WTC11 (cell line): Measurements from ENCODE around the gene AGAP1.

ENCODE experiments used
- ATF1 ChIP-seq: sonication (generic); formaldehyde crosslinking; IDR thresholded peaks from 2 replicates; pipeline ENCODE4 v1.8.1; 2023; ENCODE audit warnings: mild to moderate bottlenecking, moderate library complexity, missing genetic modification reagents
- ESRRA ChIP-seq: sonication (generic); formaldehyde crosslinking; IDR thresholded peaks from 2 replicates; pipeline ENCODE4 v1.8.1; 2022; ENCODE audit warnings: mild to moderate bottlenecking, missing genetic modification reagents, borderline replicate concordance
- NFYB ChIP-seq: sonication (generic); formaldehyde crosslinking; conservative IDR thresholded peaks from 2 replicates; pipeline ENCODE4 v1.8.0; 2022; ENCODE audit warnings: low read depth, missing genetic modification reagents
- TEAD1 ChIP-seq: sonication (generic); formaldehyde crosslinking; IDR thresholded peaks from 2 replicates; pipeline ENCODE4 v1.8.0; 2022; ENCODE audit warnings: mild to moderate bottlenecking, missing genetic modification reagents
- TEAD4 ChIP-seq: sonication (generic); formaldehyde crosslinking; IDR thresholded peaks from 2 replicates; pipeline ENCODE4 v1.8.0; 2022; ENCODE audit warnings: mild to moderate bottlenecking, missing genetic modification reagents
- TF ChIP-seq, protein P1 (sequence below): sonication (generic); formaldehyde crosslinking; IDR thresholded peaks from 2 replicates; pipeline ENCODE4 v1.8.1; 2022; ENCODE audit warnings: missing genetic modification reagents, borderline replicate concordance
- TF ChIP-seq, protein P2 (sequence below): sonication (generic); formaldehyde crosslinking; conservative IDR thresholded peaks from 2 replicates; pipeline ENCODE4 v1.8.1; 2023; ENCODE audit warnings: mild to moderate bottlenecking, low read depth, missing genetic modification reagents, moderate library complexity
- TF ChIP-seq, protein P3 (sequence below): fragments of 200-600 bp; IDR thresholded peaks from 2 replicates; pipeline ENCODE4 v1.8.0; 2022; ENCODE audit warnings: antibody characterized with exemption
- TF ChIP-seq, protein P4 (sequence below): sonication (generic); formaldehyde crosslinking; IDR thresholded peaks from 2 replicates; pipeline ENCODE4 v1.8.0; 2022; ENCODE audit warnings: mild to moderate bottlenecking, missing genetic modification reagents
- TF ChIP-seq, protein P5 (sequence below): sonication (generic); formaldehyde crosslinking; IDR thresholded peaks from 2 replicates; pipeline ENCODE4 v1.8.1; 2023; ENCODE audit warnings: mild to moderate bottlenecking, missing genetic modification reagents, moderate library complexity
- TF ChIP-seq, protein P6 (sequence below): fragments of 250-450 bp; sonication (Bioruptor Pico); IDR thresholded peaks from 2 replicates; pipeline ENCODE4 v1.9.0; 2021; ENCODE audit warnings: moderate library complexity, mild to moderate bottlenecking, inconsistent platforms, borderline replicate concordance

DNA sequence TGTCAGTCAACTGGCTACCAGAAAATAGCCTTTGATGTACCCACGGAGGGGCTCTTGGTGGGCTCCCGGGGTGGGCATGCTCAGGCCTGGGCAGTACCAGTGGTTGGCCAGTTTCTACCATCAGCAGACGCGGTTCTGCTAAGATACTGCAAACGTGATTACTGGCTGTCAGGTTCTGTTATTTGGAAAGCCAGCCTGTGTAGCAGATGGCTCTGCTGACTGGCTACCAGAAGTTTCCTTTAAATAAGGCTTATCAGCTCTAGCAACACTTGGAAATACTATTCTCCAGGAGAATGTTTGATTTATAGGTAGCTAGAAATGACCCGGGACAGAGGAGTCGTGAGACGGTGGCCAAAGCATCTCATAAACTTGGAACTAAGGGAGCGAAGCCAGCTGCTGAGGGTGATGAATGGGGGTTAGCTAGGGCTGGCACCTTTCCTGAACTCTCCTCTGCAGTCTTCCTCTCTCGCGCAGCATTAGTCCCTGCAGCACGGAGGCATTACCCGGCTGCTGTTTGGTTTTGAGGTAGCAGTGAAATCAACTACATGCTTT lies 171.9 kb downstream of the AGAP1 start:
- TF ChIP-seq, protein P1, sequence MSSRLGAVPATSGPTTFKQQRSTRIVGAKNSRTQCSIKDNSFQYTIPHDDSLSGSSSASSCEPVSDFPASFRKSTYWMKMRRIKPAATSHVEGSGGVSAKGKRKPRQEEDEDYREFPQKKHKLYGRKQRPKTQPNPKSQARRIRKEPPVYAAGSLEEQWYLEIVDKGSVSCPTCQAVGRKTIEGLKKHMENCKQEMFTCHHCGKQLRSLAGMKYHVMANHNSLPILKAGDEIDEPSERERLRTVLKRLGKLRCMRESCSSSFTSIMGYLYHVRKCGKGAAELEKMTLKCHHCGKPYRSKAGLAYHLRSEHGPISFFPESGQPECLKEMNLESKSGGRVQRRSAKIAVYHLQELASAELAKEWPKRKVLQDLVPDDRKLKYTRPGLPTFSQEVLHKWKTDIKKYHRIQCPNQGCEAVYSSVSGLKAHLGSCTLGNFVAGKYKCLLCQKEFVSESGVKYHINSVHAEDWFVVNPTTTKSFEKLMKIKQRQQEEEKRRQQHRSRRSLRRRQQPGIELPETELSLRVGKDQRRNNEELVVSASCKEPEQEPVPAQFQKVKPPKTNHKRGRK (CRISPR knock-in tag): no peak
- TF ChIP-seq, protein P2, sequence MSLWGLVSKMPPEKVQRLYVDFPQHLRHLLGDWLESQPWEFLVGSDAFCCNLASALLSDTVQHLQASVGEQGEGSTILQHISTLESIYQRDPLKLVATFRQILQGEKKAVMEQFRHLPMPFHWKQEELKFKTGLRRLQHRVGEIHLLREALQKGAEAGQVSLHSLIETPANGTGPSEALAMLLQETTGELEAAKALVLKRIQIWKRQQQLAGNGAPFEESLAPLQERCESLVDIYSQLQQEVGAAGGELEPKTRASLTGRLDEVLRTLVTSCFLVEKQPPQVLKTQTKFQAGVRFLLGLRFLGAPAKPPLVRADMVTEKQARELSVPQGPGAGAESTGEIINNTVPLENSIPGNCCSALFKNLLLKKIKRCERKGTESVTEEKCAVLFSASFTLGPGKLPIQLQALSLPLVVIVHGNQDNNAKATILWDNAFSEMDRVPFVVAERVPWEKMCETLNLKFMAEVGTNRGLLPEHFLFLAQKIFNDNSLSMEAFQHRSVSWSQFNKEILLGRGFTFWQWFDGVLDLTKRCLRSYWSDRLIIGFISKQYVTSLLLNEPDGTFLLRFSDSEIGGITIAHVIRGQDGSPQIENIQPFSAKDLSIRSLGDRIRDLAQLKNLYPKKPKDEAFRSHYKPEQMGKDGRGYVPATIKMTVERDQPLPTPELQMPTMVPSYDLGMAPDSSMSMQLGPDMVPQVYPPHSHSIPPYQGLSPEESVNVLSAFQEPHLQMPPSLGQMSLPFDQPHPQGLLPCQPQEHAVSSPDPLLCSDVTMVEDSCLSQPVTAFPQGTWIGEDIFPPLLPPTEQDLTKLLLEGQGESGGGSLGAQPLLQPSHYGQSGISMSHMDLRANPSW (CRISPR knock-in tag): no peak
- TF ChIP-seq NFYB (CRISPR knock-in tag): no peak
- TF ChIP-seq, protein P3, sequence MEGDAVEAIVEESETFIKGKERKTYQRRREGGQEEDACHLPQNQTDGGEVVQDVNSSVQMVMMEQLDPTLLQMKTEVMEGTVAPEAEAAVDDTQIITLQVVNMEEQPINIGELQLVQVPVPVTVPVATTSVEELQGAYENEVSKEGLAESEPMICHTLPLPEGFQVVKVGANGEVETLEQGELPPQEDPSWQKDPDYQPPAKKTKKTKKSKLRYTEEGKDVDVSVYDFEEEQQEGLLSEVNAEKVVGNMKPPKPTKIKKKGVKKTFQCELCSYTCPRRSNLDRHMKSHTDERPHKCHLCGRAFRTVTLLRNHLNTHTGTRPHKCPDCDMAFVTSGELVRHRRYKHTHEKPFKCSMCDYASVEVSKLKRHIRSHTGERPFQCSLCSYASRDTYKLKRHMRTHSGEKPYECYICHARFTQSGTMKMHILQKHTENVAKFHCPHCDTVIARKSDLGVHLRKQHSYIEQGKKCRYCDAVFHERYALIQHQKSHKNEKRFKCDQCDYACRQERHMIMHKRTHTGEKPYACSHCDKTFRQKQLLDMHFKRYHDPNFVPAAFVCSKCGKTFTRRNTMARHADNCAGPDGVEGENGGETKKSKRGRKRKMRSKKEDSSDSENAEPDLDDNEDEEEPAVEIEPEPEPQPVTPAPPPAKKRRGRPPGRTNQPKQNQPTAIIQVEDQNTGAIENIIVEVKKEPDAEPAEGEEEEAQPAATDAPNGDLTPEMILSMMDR: no peak
- TF ChIP-seq, protein P4, sequence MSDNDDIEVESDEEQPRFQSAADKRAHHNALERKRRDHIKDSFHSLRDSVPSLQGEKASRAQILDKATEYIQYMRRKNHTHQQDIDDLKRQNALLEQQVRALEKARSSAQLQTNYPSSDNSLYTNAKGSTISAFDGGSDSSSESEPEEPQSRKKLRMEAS (CRISPR knock-in tag): no peak
- TF ChIP-seq, protein P5, sequence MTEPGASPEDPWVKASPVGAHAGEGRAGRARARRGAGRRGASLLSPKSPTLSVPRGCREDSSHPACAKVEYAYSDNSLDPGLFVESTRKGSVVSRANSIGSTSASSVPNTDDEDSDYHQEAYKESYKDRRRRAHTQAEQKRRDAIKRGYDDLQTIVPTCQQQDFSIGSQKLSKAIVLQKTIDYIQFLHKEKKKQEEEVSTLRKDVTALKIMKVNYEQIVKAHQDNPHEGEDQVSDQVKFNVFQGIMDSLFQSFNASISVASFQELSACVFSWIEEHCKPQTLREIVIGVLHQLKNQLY (CRISPR knock-in tag): no peak
- no peak for TF ChIP-seq TEAD1 (CRISPR knock-in tag)
- no peak for TF ChIP-seq ATF1
- TF ChIP-seq ESRRA (CRISPR knock-in tag): no peak
- TF ChIP-seq, protein P6, sequence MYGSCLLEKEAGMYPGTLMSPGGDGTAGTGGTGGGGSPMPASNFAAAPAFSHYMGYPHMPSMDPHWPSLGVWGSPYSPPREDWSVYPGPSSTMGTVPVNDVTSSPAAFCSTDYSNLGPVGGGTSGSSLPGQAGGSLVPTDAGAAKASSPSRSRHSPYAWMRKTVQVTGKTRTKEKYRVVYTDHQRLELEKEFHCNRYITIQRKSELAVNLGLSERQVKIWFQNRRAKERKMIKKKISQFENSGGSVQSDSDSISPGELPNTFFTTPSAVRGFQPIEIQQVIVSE (CRISPR knock-in tag): no peak
- TF ChIP-seq TEAD4: no peak
